ENCODE measurements around the gene WDR64.

The WDR64 gene

GRCh38 chr1:241631674-241632073 is 20.4 kb upstream of the WDR64 start:
- no peak for DNase-seq

DNA sequence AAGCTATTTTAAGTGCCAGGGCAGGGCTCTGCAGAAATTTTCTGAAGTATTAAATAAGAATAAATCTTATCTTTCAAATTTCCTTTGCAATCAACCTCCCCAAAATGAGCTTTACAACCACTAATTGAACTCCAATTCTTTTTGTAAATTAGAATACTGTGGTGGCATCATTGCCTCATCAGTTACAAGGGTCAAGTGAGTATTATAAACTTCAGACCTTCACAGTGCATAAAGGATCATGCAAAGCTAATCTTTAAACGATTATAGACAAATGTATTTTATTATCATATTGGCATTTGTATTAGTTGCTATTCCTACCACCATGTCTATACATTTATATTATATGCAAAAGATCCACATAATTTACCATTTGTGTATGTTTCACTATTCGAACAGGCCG is 19.1 kb upstream of the WDR64 start:
- DNase-seq, result no peak

DNA sequence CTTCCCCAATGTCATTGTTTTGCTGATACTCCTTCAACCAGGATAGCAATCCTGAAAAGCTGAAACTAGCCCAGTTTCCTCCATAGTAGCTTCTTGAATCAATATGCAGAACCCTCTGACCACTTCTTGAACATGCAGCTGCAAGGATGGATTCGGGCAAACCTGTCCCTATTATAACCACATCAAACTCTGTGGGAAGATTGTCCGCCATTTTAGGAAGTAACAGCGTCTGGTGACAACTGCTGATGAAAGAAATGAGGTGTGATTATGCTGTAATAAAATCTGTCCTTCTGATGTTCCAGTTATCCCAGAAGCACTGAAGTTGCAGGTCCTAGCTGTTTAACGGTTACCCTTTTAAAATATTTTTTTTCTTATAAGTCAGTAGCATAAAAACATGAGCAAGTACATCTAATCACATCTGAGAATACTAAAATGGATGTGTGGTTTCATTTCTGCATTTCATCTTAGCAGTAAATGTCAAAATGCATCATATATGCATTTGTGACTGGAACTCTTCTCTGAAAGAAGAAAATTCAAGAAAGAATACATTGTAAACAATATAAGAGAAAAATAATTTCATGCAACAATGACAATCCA is 16.4 kb upstream of the WDR64 start:
- DNase-seq, result no peak

- no peak for DNase-seq
Measured at GRCh38 chr1:241636291-241636690, 15.8 kb upstream of the WDR64 start.

DNA sequence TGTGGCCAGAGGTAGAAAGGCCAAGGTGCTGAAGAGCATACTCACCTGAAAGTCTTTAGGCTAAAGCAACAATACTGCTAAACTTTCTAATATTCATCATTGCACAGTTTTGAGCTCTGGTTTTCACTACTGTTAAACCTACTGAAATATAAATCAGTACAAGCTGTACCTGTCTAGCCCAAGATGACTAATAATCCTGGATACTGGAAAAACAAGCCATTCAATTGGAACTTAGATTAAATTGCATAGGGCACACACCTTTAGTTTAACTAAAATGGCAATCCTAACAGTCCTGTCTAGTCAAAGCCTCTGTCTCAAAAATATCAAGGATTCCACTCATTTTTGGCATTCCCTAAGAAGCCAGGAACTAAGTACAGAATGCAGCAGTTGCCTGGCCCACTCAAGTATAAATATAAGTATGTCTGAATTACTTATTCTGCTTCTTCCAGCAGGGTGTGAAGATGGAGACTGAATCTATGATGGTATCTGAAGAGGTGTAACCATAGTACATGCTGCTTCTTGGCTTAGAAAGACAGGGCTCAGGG is 15.0 kb upstream of the WDR64 start:
- no peak for DNase-seq

- DNase-seq, result no peak
Measured at GRCh38 chr1:241637604-241638003, 14.5 kb upstream of the WDR64 start.

- no peak for DNase-seq
Measured at GRCh38 chr1:241638099-241638682, 13.9 kb upstream of the WDR64 start.

DNA sequence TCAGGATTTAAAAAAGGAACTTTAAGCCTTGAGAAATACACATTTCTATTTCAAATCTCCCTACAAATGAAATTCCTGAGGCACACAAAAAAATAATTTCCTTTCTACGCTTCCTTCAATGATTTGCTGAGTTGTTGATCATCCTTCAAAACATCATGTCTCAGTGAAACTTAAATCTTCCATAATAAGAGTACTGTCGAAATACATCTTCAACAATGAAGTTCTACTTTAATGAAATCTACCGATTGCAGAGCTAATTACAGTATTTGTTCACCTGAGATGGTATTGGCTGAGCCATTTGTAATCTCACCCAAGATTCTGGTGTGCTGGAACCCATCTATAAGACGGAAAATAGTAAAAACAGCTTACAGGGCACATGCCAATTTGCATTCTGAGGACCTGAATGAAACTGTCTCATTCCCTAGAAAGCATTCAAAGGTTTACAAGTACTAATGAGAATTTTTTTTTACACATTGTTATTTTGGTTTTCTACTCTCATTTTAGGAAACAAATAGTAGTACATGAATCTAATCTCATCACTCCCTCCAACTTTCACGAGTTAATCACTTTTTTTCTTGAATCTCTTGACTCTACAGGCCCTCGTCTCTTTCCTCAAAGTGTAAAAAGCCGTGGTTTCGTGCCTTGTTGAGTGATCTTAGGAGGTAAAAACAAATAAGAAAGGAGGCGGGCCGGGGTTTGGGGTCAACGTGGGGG is 13.0 kb upstream of the WDR64 start:
- DNase-seq, result no peak

GRCh38 chr1:241639623-241640148 is 12.4 kb upstream of the WDR64 start:
- peak; percentile 74 for DNase-seq

DNA sequence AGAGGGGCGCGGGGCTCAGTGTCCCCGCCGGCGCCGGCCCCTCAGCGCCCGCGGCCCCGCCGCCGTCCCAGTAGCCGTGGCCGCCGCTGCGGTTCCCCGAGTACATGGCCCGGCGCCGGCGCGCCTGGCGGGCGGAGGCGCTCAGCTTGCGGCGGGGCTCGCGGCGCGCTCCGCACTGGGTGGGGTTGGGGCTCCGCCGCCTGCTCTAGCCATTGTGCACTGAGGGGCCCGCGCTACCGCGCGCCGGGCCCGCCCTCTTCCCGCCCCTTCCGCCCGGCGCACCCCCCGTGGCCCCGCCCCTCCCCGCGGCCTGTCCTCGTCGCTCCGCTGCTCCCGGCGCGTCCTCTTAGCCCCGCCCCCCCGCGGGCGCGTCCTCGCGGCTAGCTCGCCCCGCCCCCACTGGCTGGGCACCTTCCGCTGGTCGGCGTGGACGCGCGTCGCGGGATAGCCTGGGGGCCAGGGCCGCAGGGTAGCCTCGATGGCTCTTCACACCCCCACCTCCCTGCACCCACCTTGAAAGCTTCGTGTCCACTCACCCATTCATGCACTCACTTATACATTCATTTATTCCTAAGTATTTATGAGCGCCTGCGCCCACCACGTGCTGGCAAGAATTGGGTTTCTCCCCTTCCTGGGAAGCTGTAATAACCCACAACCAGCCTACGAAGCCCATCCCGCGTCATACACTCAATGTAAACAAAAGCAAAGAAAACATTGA is 11.8 kb upstream of the WDR64 start, which contains the start of the genes CHML and OPN3:
TSS of gene CHML (minus strand) at position 221 of the 718 bp plus-strand sequence. CDS start 4,603 bp downstream, outside the sequence.
TSS of gene OPN3 (minus strand) at position 221 of the 718 bp plus-strand sequence. CDS start at position 106, 115 bp downstream.
- peak; percentile 94 for DNase-seq

DNA sequence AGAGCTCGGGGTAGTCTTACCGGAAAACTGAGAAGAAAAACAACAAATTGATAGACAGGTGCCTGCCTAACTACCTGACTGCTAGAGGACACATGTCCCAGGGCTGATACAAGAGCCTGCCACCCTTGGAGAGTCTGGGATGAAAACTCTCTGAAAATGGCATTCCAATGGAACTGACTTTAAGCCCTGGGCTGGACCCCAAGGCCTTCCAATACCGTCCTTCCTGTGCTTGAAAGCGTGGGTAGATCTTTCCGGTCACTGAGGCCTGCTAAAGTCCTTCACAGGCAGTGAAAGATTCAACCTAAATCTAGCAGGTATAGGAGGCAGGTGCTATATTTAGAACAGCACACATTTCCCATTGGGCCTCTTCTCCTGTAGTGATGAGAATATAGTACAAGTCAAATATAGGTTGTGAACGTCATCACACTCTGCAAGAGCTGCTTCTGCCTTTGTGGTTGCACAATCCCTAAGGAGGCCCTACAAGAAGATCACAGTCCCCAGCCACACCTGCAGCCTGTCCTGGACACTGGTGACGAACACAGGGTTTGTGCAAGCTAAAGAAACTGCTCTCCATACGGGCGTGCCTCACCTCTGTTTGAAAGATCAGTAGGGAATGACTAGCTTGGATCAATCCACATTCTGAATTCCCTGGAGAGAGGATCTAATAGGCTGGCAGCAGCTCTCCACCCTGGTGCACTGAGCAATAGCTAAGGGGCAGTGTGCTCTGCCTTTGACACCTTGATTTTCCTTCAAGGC is 11.0 kb upstream of the WDR64 start:
- DNase-seq, result no peak

DNA sequence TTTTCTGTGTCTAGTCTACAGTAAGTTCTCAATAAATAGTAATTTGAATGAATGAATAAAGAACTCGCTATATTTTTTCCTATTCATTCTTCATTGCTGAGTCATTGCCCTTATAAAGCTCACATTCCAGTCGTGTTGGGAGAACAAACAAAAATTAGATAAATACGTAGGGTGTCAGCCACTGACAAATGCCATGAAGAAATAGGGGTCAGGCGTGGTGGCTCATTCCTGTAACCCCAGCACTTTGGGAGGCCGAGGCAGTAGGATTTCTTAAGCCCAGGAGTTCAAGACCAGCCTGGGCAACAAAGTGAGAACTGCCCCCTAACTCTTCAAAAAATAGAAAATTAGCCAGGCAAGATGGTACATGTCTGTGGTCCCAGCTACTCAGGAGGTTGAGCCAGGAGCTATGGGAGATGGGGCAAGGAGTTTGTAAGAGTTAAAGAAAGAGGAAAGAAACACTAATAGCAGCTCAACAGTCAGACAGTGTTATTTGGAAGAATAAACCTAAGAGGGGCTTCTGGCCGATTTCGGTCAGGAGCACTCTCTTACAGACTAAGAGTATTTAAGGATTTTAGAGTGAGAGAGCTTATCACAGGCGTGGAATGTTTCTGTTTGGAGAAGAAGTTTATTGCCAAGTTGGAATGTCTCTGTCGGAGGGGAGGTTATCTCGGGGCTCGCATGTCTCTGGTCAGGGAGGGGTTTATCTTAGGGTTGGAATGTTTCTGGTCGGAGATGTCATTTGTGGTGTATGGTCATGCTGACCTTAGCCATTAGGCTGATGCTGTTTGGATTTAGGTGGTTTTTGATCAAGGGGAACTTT is 10.1 kb upstream of the WDR64 start:
- no peak for DNase-seq

- no peak for DNase-seq
Measured at GRCh38 chr1:241642593-241642944, 9.5 kb upstream of the WDR64 start.

DNA sequence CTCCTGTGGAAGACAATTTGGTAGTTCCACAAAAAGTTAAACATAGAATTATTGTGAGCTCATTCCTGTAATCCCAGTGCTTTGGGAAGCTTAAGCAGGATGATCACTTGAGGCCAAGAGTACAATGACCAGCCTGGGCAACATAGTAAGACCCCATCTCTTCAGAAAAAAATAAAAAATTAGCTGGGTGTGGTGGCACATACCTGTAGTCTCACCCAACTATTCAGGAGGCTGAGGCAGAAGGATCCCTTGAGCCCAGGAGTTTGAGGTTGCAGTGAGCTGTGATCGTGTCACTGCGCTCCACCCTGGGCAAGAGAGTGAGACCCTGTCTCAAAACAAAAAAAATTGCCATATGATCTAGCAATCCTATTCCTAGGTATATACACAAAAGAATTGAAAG is 7.8 kb upstream of the WDR64 start:
- no peak for DNase-seq

DNA sequence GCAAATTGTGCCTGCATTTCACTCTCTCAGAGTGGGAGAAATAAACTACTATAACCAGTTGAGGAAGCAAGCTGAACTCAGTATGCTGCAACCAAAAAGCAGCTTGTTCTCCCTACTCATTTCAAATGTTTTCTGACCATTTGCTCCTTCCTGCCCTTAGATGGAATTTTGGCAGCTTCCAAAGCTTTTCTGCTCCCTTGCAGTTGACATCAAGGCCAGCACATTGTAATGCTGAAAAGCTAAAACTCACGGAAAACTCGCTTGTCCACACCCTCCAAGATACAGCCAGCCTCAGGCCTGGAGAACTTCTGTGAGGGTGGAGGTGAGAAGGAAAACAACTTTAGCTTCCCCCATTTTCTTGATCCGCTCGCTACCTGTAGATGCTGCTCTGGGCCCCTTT is 6.9 kb upstream of the WDR64 start:
- DNase-seq, result no peak

DNA sequence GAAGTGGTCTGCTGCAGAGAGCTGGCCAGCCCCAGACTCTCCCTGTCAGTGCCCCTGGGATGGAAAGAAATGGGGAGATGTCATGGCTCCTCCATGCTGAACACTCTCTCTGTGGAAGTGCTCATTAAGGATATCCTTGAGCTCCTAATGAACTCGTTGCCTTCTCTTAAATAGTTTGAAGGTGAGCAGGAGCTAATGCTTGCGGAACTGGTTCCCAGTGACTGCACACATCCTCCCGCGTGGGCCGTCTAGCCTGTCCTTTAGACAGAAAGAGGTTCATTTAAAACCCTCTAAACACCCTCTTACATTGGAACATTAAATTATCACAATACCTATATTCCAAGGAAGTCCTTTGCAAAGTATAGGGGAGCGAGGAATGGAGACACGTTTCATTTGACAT is 5.9 kb upstream of the WDR64 start:
- DNase-seq, result no peak

- DNase-seq, result no peak
Measured at GRCh38 chr1:241647658-241648057, 4.4 kb upstream of the WDR64 start.

- DNase-seq, result no peak
Measured at GRCh38 chr1:241648159-241648558, 3.9 kb upstream of the WDR64 start.

DNA sequence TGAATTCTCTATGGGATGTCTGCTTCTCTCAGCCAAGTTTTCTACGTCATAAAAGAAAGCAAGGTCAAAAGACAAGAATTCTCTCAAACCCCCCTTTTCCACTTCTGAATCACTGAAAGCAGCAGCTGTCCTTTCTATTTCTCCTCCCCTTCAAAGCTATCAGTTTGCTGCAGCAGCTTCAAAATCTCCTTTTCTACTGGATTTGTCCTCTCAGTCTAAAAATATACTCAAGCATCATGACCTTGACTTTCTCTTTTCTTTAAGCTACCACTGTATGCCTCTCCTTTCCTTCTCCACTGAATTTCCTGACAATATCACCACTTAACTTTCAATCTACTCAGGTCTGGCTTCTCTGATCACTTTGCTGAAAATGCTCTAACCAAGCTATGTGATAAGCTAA is 1.9 kb downstream of the WDR64 start:
- DNase-seq, result no peak

DNA sequence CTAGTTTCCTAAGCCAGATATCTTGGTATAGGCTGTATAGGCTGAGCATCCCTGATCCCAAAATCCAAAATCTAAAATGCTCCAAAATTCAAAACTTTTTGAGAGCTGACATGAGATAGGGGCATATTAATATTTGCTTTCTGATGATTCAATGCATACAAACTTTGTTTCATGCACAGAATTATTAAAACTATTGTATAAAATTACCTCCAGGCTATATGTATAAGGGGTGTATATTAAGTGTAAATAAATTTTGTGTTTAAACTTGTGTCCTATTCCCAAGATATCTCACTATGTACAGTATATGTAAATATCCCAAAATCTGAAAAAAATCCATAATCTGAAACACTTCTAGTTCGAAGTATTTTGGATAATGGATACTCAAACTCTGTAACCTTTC is 2.6 kb downstream of the WDR64 start:
- DNase-seq, result no peak

DNA sequence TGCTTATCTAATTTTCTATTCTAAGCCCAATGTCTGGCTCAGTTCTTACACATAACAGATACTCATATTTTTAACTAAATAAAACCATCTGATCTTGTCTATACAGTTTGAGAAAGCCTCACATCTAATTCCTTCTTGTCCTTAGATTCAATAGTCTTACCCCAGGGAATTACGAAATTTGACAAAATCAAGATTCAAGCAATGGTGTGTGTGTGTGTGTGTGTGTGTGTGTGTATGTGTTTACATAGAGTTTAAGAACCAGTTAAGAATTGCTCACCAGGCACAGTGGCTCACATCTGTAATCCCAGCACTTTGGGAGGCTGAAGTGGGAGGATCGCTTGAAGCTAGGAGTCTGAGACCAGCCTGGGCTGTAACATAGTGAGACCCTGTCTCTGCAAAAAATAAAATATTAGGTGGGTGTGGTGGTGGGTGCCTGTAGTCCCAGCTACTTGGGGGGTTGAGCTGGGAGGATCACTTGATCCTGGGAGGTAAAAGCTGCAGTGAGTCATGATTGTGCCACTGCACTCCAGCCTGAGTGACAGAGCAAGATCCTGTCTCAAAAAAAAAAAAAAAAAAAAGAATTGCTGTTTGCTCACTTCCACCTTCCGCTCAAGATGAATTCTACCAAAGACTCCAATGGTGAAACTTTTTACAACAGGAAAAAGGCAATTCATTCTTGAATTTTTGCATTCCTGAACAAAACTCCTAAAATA is 6.2 kb downstream of the WDR64 start:
- no peak for DNase-seq

Measured in right forelimb (tissue), 1 donor.